Measurements from ENCODE around the gene CIAO2B.

The CIAO2B gene

DNA sequence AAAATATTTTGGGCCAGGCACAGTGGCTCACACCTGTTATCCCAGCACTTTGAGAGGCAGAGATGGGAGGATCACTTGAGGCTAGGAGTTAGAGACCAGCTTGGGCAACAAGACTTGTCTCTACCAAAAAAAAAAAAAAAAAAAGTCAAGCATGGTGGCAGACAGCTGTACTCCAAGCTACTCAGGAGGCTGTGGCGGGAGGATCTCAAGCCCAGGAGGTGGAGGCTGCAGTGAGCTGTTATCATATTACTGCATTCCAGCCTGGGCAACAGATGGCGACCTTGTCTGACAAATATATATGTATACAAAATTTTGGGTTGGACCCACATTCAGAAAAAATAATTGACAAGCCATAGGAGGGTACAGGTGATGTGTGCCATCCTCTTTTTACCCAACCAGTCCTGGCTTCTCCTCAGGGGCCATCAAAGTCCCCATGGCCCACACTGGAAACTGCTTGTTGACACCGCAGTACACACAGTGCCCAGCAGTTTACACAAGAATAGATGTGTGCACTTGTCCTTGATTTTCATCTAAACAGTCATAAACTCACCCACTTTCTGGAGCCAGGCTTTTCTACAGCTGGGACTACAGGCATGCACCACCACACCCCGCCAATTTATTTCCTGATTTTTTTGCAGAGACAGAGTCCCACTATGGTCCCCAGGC, 2.8 kb upstream of the CIAO2B start:
- DNase-seq (ENCODE audit: low read depth) = no peak

DNA sequence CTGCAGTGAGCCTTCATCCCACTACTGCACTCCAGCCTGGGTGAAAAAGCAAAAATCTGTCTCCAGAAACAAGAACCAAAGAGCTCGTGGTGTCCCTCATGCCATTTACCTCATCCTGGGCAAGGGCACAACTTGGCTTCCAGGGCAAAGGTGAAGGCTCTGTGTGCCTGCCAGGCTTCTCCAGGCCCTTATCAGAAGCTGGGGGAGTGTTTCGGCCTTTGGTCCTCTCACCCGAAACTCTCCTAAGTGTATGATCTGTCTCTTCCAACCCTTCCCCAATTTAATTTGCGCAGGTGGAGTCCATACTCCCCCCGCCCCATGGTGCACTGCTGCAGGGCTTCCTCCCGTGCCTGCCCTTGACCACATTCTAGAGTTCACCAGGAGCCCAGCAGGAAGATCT, 2.3 kb upstream of the CIAO2B start:
- DNase-seq (ENCODE audit: low read depth) = no peak

DNA sequence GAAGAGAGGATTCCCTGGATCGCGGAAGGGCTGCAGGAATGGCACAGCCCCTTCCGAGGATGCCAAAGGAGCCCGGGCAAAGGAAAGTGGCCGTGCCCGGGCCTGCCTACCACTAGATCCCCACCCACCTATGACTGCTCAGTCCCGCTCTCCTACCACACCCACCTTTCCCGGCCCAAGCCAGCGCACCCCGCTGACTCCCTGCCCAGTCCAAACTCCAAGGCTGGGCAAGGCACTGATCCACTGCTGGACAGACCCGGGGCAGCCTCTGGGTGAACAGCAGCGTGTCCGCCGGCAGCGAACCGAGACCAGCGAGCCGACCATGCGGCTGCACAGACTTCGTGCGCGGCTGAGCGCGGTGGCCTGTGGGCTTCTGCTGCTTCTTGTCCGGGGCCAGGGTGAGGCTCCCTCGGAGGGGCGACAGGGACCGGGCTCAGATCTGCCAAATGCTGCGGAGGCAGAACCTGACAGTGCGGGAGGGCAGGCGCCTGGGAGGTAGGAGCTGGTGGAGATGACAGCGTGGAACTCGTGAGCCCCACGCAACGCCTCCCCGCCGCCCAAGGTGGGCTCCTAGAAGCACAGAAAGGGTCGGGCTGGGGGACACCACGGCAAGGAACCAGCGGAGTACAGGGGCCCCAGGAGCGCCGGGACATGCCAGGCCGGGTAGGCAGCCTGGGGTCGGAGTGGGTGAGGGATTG, 1.3 kb upstream of the CIAO2B start, which contains the start of gene CES2:
Gene CES2 (plus strand): TSS at position 203 of the 698 bp plus-strand sequence. CDS start 120 bp downstream, at position 323.
- peak; percentile 71 for DNase-seq (ENCODE audit: low read depth)

DNA sequence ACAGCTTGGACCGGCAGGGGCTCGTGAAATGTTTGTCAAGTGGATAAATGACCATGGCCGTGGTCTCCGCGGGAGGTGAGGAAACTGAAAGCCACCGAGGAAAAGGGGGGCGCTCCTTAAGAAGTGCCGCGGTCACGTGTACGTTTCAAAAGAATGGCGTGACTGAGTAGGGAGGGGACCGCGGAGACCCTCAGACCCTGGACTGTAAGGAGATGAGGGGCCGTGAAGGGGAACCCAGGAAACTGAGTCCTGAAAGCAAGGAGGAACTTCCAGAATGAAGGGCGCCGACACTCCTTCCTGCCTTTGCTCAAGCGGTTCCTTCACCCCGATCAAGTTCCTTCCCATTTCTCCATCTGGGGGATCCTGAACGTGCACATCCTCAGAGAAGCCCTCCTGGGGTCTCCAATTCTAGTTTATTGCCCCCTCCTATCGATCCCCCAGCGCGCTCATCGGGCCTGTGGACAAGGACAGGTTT, 674 bp upstream of the CIAO2B start:
- DNase-seq (ENCODE audit: low read depth) = peak; percentile 33

DNA sequence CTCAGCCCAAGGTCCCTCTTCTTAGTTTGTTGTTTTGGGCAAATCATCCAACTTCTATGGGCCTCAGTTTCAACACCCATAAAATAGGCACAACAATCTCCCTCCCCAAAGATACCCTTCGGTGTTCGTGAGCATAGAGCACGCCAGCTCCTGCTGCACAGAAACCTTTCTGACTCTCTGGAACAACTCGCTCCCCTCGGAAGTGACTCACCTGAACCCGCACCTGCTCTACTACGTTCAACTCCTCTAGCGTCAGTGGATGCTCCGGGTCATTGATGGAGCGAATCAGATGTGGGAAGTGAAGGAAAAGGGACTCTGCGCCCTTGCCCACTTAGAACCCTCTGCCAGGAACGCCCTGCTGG, 445 bp downstream of the CIAO2B start:
- peak; percentile 57 for DNase-seq (ENCODE audit: low read depth)

DNA sequence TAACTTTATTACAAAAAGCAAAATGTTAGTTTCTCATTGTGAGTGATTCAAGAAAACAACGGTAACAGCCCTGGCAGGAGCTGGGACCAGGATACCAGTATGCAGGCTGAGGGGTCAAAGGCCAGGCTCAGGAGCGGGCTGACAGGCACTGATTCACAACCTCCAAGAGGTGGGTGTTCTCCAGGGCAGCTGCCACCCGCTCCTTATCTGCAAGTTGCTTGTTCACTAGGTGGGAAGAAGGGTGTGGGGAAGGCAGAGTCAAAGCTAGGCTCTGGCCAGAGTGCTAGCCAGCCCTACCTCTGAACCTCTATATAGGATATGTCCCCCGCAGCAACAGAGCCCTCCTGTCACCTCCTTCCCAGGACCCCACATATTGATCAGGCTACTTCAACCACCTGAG, 2.1 kb downstream of the CIAO2B start:
- no peak for DNase-seq (ENCODE audit: low read depth)

DNA sequence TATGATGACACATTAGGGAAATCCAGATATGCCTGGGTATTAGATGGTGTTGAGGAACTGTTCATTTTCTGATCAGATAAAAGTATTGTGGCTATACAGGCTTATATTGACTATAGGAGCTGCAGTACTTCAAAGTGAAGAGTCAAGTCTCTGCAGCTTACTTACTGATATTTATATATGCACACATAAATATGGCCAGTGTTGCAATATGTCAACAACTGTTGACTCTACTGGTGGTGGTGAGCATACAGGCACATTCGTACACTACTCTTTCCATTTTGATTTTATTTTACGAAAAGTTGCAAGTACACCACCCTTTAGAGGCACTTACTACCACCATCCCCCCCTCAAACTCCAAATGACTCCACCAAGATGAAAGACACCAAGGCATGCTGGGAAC, 2.5 kb downstream of the CIAO2B start:
- no peak for DNase-seq (ENCODE audit: low read depth)

DNA sequence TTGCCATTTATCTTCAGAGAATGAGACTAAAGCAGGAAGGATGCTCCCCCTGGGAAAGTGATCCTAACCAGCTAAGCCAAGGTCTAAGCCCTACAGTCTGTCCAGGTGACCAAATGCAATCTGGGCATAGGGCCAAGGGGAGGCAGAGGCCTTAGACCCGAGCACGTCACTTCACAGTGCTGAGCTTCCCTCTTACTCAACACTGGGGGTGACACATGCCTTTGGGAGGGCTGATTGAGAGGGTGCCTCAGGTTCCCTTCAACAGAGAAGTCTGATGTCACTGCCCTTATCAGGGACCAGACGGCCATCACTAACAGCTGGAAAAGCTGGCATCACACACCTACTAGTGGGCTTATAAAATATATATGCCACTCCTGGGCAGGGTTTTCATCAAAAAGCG, 4.0 kb downstream of the CIAO2B start:
- DNase-seq (ENCODE audit: low read depth) = peak; percentile 91

DNA sequence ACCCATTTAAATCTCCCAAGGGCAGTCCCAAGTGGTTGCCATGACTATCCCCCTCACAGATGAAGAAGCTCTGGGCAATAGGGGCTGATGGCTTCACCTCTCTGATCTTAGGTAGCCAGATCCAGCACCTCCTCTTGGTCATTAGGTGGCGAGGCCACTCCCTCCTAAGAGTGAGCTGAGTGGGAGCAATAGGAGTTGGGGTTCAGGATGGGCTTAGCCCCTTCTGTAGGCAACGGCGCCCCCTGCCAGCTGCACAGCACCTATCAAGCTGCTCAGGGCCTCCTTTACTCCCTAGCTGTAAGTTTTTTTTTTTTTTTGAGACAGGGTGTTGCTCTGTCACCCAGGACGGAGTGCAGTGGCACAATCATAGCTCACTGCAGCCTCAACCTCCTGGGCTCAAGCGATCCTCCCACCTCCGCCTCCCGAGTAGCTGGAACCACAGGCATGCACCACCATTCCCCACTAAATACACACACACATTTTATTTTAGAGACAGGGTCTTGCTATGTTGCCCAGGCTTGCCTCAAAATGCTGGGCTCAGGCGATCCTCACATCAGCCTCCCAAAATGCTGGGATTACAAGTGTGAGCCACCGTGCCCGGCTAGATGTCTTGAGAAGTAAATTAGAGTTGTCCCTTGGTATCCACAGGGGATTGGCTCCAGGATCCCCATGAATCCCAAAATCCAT, 5.4 kb downstream of the CIAO2B start:
- DNase-seq (ENCODE audit: low read depth) = peak; percentile 65

DNA sequence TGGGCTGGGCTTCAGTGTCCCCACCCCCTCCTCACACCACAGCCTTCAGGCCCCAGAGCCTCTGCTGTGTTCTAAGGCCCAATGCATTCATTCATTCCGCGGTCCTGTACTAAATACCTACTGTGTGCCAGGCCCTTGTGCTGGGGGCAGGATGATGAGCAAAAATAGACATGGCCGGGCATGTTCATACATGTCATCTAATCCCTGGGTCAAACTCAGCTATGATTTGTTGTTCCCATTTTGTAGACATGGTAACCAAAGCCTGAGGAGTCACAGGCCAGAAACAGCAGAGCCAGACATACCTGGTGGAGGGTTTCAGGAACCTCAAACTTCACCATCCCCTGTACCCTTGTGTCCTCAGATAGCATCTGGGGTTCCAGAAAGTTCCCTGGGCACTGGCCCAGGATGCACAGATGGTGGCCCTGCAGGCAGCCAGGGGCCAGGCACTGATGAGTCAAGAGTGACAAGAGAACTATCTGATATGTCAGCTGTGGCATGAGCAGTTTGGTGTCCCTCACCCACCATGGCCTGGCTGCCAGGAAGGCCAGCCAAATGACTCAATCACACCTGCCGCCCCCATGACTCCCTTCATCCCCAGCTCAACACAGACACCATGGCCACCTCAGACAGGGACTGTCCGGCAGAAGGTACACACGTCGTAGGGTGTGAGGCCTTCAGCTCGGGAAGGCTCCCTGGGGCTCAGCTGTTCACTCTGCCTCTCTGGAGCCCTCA, 6.1 kb downstream of the CIAO2B start:
- peak; percentile 43 for DNase-seq (ENCODE audit: low read depth)

DNA sequence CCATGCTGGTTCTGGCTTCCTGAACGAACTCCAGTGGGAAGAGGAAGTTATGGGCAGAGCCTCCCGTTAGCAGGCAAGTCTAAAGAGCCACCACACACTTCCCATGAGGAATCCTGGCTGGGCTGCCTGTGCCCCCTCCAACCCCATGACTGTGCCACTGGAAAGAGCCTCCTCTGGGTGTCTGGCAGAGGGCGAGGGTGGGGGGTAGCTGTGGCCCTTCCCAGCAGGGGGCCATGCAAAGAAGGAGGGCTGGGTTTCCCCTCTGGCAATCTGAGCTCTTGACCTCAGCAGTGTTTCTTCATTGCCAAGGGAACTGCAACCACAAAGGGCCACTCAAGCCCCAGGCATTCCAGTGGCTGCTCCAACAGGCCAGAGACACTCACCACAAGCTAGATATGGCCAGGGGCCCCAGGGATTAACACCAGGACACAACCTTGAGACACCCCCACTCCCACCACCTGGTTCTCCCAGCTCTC, 7.2 kb downstream of the CIAO2B start:
- peak; percentile 94 for DNase-seq (ENCODE audit: low read depth)

DNA sequence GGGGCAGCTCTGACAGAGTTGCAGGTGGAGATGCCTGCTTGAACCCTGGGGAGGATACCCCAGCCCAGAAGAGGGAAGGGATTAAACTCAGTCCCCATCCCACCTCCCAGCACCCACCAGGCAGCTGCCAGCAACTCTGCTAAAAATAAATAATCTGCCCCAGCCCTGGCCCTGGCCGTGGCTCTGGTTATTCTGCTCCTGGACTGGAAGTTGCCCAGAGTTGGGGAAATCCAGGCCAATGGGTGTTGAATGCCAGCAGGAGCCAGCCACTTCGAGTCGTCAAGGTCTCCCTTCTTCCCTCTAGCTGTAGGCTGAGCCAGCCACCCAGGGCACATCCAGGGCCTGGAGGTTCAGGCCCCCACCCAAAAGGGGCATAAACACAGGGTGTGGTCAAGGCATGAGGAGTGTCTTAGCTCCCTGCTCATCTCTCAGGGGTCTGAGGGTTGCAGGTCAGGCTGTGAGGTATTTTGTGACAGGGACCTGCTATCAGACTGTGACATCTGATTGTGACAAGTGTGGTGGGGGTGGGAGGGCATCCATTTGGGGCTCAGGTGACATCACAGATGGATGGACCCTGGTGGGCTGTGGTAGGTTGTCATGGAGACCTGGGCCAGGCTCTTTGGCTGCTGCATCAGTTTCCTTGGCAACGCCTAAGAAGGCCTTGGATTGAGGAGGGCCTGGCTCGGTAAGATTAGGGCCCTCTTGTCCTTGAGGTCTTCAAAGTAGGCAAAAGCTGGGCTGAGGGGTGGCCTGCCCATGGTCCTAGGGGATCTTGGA, 7.8 kb downstream of the CIAO2B start:
- peak; percentile 24 for DNase-seq (ENCODE audit: low read depth)

DNA sequence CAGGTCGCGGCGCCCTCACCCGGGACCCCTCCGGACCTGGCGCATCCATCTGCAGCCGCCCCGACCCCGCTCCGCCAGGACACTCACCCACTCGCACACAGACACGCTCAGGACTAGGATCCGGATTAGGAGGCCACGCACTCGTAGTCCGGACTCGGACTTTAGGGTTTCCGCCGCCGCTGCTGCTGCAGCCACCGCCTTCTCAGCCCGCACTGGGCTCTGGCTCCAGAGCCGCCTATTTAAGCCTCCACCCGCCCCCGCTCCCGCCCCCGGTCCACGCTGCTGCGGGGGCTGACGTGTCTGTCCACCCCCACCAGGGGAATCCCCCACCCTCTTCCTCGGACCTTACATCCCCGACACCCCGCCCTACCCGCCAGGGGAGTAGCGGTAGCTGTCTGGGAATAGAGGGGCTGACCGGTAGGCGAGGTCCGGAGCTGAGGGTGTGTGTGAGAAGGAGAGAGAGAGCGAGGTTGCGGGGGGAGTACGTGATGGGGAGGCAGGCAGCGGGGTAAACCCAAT, 8.8 kb downstream of the CIAO2B start, which contains the start of gene RRAD:
Gene RRAD (minus strand): TSS at position 214 of the 519 bp plus-strand sequence. CDS start 356 bp downstream, outside the sequence.
- DNase-seq (ENCODE audit: low read depth) = peak; percentile 56

DNA sequence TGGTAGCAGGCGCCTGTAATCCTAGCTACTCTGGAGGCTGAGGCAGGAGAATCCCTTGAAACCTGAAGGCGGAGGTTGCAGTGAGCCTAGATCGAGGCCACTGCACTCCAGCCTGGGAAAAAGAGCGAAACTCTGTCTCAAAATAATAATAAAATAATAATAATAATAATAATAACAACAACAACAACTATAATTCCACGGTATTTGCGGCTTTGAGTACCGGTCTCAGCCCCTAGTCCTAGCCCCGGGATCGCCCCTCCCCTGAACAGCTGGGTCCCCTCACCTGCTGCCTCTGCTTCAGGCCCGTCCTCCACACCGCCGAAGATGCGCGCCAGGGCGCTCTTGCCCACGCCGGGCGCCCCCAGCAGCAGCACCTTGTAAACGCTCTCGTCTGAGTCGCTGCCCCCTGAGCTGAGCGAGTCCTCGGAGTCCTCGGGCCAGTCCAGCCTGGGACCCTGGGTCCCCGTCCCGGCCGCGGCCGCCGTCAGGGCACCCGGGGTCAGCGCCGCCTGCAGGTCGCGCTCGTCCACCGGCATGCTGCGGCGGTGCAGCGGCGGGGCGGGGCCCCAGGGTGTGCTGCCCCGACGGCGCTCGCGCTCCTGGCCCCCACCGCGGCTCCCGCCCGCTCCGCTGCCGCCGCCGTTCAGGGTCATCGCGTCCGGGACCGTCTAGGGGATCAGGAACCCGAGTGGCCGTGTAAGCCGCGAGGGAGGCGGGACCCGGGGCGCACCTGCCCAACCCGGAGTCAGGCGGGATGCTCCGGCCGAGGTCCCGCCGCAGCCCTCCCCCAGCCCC, 9.5 kb downstream of the CIAO2B start:
- peak; percentile 37 for DNase-seq (ENCODE audit: low read depth)

DNA sequence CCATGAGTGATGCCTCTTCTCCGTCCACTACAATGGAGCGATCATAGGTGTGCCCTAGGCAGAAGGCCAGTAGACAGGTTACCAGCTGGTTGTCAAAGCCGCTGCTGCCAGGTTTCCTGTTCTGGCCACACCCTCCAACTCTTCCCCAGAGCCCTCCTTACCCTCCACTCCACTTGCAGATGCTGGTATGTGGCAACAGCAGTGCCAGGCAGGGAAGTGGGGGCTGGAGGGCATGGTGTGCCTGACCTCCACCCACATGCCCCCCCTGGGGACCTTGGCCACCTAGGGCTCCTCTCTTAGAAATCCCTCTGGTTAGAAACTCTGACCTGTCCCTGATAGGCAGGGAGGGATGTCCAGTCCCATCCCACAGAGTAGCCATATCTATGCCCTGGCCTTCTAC, 10.3 kb downstream of the CIAO2B start:
- DNase-seq (ENCODE audit: low read depth) = no peak

DNA sequence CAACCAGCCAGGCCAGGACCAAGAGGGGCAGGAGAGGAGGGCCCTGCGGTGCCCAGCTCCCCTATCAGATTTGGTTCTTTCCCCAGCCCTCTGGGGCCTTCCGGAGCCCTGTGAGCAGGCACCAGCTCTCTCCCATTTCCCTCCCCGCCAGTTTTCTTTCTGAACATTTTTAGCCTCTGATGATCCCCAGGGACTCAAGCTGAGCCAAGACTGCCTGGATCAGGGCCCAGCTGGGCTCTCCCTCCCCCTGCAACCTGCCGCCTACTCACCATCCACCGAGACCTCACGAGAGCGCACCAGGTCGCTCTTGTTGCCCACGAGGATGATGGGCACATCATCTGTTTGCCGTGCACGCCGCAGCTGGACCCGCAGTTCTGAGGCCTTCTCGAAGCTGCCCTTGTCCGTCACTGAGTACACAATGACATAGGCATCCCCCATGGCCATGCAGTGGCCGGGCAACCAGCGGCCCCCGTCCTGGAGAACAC, 10.9 kb downstream of the CIAO2B start:
- DNase-seq (ENCODE audit: low read depth) = no peak

DNA sequence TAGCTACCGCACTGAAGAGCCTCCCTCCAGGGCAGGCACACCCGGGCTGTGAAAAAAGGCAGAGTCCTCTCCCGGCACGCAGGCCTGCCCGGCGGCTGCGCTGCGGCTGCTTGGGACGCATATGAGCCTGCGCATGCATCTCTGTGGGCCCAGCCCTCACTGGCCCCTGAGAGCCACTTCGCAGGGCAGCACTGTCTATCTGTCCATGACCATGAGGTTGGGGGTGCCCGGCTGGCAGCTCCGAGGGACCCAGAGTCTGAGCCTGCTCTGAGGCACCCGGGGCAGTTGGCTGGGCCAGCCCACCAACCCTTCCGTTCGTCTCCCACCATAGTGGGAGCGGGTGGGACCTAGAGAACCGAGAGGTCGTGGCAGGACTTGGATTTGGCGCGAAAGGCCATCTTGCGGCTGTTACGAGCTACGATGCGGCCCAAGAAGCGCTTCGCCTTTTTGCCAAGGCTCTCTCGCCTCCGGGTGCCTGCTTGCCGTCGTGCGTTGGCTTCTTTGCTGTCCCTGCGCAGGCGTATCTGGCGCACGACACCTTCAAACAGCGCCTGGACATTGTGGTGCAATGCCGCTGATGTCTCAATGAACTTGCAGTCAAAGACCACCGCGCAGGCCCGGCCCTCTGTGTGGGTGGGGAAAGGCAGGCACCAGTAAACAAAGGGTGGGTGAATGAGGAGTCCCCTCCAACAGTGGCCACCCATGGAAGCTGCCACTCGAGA, 12.3 kb downstream of the CIAO2B start:
- DNase-seq (ENCODE audit: low read depth) = no peak

DNA sequence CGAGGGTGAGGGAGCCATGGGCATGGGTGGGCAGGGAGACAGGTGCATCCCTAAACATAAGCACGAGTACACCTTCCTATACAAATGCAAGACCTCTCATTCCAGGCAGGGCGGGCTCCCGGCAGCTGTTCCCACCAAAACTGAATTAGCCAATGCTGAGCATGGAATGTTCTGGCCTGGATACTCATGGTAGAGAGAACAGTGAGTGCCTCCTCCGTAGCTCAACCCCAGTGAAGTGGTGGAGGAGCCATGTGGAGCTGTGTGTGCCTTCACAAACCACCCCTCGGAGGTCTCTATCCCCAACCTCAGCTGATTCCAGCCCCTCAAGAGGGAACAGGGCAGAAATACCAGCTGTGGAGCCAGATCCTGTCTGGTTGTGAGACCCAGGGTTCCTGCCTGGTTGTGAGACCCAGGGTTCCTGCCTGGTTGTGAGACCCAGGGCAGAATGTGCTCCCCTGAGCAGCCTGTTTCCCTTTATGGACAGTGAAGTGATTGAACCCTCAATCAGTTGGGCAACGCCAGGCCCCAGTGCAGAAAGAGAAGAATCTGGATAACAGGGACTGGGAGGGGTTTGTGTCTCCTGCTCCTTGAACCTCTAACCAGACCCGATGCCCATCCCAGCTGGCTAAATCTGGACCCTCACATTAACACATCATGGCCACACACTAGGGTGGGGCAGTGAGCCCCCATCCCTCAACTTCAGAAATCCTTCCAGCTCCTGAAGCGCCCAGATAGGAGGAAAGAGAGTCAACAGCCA, 13.1 kb downstream of the CIAO2B start:
- no peak for DNase-seq (ENCODE audit: low read depth)

DNA sequence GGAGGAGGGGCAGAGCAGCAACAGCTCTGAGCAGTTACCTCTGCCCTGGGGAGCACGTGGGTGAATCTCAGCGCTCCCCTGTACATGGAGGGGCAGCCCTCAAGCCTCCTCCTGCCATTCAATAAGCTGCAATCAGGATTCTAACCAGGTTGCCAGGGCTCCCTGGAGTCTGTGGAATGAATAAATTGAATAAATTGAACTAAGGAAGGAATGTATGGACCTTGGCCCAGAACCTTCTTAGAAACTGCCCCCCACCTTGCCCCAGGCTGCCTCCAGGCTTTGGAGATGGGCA, 14.0 kb downstream of the CIAO2B start:
- DNase-seq (ENCODE audit: low read depth) = no peak
